Smooth muscle cell of trachea (primary cell): ENCODE data around the gene KLC1. TPM values are rescaled to one million over a fixed set of nuclear protein-coding genes. Genes with fewer than 3 reads are reported as not detected.

Experiments used
- total RNA-seq: library from RNA; depleted of rRNA; stranded (reverse); fragments of >200 nt; gene quantifications from 2 replicates; pipeline ENCODE4 v1.2.1, GENCODE V29; 2014

Gene KLC1
- 219 and 295 TPM in 2 replicates for total RNA-seq

DNA sequence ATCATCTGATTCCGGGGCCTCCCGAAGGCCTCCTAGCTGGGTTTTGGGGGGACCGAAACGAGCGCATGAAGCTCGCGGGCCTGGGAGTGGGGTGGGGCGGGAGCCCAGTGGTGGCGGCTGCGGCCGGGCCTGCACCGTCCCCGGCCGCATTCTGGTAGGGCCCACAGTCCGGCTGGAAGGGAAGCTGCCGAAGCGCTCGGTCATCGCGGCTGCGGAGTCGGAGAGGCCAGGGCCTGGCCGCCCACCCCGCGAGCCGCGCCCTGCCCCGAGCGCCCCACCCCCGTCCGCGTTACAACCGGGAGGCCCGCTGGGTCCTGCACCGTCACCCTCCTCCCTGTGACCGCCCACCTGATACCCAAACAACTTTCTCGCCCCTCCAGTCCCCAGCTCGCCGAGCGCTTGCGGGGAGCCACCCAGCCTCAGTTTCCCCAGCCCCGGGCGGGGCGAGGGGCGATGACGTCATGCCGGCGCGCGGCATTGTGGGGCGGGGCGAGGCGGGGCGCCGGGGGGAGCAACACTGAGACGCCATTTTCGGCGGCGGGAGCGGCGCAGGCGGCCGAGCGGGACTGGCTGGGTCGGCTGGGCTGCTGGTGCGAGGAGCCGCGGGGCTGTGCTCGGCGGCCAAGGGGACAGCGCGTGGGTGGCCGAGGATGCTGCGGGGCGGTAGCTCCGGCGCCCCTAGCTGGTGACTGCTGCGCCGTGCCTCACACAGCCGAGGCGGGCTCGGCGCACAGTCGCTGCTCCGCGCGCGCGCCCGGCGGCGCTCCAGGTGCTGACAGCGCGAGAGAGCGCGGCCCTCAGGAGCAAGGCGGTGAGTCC lies at the start of gene KLC1:
KLC1 (plus strand) TSS at position 528 of the 819 bp plus-strand sequence. CDS start 25,354 bp downstream, outside the sequence.

DNA sequence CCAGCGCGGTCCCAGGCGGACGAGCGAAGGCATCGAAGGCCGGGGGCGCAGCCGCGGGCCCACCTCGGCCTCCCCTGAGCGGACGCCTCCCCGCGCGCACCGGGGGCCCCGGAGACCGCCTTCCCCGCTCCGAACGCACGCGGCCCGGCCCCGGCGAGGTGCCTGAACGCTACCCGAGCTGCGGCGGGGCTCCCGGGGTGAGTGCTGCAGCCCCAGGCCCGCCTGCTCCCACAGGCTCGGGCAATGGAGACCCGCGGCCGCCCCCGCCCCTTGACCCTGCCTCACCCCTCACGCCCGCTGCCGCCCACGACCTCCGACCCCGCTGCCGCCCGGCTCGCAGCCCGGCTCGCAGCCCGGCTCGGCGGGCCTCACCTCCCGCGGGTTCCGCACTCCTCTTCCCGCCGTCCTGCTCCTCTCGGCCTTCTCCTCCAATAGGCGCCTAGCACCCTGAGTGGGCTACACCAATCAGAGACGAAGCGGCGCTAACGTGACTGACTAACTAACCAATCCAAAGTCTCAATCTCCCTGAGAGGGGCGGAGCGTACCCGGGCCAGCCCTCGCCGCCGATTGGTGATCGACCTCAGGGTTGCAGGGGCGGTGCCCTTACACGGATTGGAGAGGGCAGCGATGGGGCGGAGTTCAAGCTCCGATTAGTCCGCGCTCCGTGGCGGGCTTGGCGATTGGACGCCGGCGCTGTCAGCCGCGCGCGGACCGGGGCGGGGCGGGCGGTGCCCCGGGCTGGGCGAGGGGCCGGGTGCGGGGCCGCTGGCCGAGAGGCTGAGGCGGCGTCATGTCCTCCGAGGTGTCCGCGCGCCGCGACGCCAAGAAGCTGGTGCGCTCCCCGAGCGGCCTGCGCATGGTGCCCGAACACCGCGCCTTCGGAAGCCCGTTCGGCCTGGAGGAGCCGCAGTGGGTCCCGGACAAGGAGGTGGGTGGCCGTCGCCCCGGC lies 86.3 kb downstream of the KLC1 start, which contains the start of the genes XRCC3 and ZFYVE21:
XRCC3 (minus strand) TSS at position 400 of the 949 bp plus-strand sequence. CDS start 4,364 bp downstream, outside the sequence.
ZFYVE21 (plus strand) TSS at position 759 of the 949 bp plus-strand sequence; CDS start at position 791, 32 bp downstream.

Other genes with a start within 250 kb of the KLC1 start
- gene MARK3, start 243.8 kb upstream of the KLC1 start, total RNA-seq = 83.9 and 112 TPM in 2 replicates
- 48.6 and 78.4 TPM in 2 replicates for gene CKB, start 106.4 kb upstream of the KLC1 start, total RNA-seq
- gene TRMT61A, start 100.0 kb upstream of the KLC1 start, total RNA-seq = 7.6 and 15.5 TPM in 2 replicates
- 24.3 and 24.4 TPM in 2 replicates for gene BAG5, start 66.6 kb upstream of the KLC1 start, total RNA-seq
- 19.0 and 23.6 TPM in 2 replicates for gene COA8, start 66.3 kb upstream of the KLC1 start, total RNA-seq
- 10.9 and 13.1 TPM in 2 replicates for gene XRCC3, start 86.2 kb downstream of the KLC1 start, total RNA-seq
- gene ZFYVE21, start 86.6 kb downstream of the KLC1 start, total RNA-seq = 76.9 and 104 TPM in 2 replicates
- 2.6 and 3.0 TPM in 2 replicates for gene PPP1R13B, start 218.4 kb downstream of the KLC1 start, total RNA-seq